GM19452 (cell line): ENCODE results near the gene PRDM8.

Experiments used
- ATAC-seq: cut with Tn5 transposase; IDR thresholded peaks from one replicate; pipeline ENCODE4 v1.9.1; 2021; ENCODE audit not compliant: unreplicated experiment

The PRDM8 gene

GRCh38 chr4:80183250-80184052 lies 13.9 kb upstream of the PRDM8 start:
- peak; percentile 50 for ATAC-seq

GRCh38 chr4:80184053-80184824 lies 13.1 kb upstream of the PRDM8 start:
- peak; percentile 93 for ATAC-seq

- ATAC-seq: no peak
These were observed 12.2 kb upstream of the PRDM8 start for GRCh38 chr4:80184825-80185756.

- no peak for ATAC-seq
These were observed 11.3 kb upstream of the PRDM8 start for GRCh38 chr4:80185787-80186548.

GRCh38 chr4:80186676-80187075 lies 10.6 kb upstream of the PRDM8 start:
- ATAC-seq: no peak

GRCh38 chr4:80187677-80188076 lies 9.6 kb upstream of the PRDM8 start:
- no peak for ATAC-seq

- no peak for ATAC-seq
These were observed 8.9 kb upstream of the PRDM8 start for GRCh38 chr4:80188457-80188800.

GRCh38 chr4:80188801-80189458 lies 8.4 kb upstream of the PRDM8 start:
- no peak for ATAC-seq

- ATAC-seq: no peak
These were observed 7.7 kb upstream of the PRDM8 start for GRCh38 chr4:80189581-80189955.

- no peak for ATAC-seq
These were observed 7.2 kb upstream of the PRDM8 start for GRCh38 chr4:80189956-80190677.

GRCh38 chr4:80192252-80192866 lies 4.9 kb upstream of the PRDM8 start:
- no peak for ATAC-seq

- ATAC-seq: no peak
These were observed 4.4 kb upstream of the PRDM8 start for GRCh38 chr4:80192937-80193336.

- no peak for ATAC-seq
These were observed 1.7 kb upstream of the PRDM8 start for GRCh38 chr4:80195441-80196140.

GRCh38 chr4:80196259-80196921 lies 913 bp upstream of the PRDM8 start:
- no peak for ATAC-seq

- no peak for ATAC-seq
These were observed 518 bp downstream of the PRDM8 start for GRCh38 chr4:80197601-80198440.

- ATAC-seq: no peak
These were observed 1.1 kb downstream of the PRDM8 start for GRCh38 chr4:80198441-80198837.

GRCh38 chr4:80199004-80199560 lies 1.8 kb downstream of the PRDM8 start:
- ATAC-seq: no peak
